Activated naive CD4-positive, alpha-beta T cell treated with anti-CD3 and anti-CD28 coated beads, Interleukin-2, amount 50 U/mL, for 16 hours (primary cell): Measurements from ENCODE around the gene NDUFV3.
"Not testable (repeated sequence)": the region's sequence is repeated elsewhere in the genome, so short reads cannot be mapped to it uniquely, and the experiment has no call there.

Experiments used
- DNase-seq: peaks from one replicate; pipeline ENCODE4 v3.0.0-alpha.2; 2020

The NDUFV3 gene

GRCh38 chr21:42903817-42904216 lies 10.7 kb downstream of the NDUFV3 start:
- no peak for DNase-seq

- DNase-seq, result no peak
Observed at GRCh38 chr21:42905195-42905594, 12.1 kb downstream of the NDUFV3 start.

GRCh38 chr21:42906233-42906632 lies 13.1 kb downstream of the NDUFV3 start:
- no peak for DNase-seq

- not testable (repeated sequence) for DNase-seq
Observed at GRCh38 chr21:42908484-42908883, 15.4 kb downstream of the NDUFV3 start.

- not testable (repeated sequence) for DNase-seq
Observed at GRCh38 chr21:42911920-42912319, 18.8 kb downstream of the NDUFV3 start.

- DNase-seq, result no peak
Observed at GRCh38 chr21:42913476-42913875, 20.4 kb downstream of the NDUFV3 start.

GRCh38 chr21:42918291-42918690 lies 25.2 kb downstream of the NDUFV3 start:
- DNase-seq, result no peak

GRCh38 chr21:42921927-42922326 lies 28.8 kb downstream of the NDUFV3 start:
- DNase-seq, result no peak

GRCh38 chr21:42922918-42923317 lies 29.8 kb downstream of the NDUFV3 start:
- DNase-seq, result no peak

- peak; percentile 71 for DNase-seq
Observed at GRCh38 chr21:42923553-42924432, 30.7 kb downstream of the NDUFV3 start.

- no peak for DNase-seq
Observed at GRCh38 chr21:42924433-42924751, 31.3 kb downstream of the NDUFV3 start.

- DNase-seq, result no peak
Observed at GRCh38 chr21:42925114-42925926, 32.2 kb downstream of the NDUFV3 start, which contains the start of gene ERVH48-1. Gene ERVH48-1 (minus strand): TSS chr21:42925630. CDS start chr21:42919006, 6,624 bp downstream.

- DNase-seq, result not testable (repeated sequence)
Observed at GRCh38 chr21:42927474-42928200, 34.5 kb downstream of the NDUFV3 start.

GRCh38 chr21:42929969-42930368 lies 36.9 kb downstream of the NDUFV3 start:
- no peak for DNase-seq

- DNase-seq, result no peak
Observed at GRCh38 chr21:42931560-42932235, 38.6 kb downstream of the NDUFV3 start.

- not testable (repeated sequence) for DNase-seq
Observed at GRCh38 chr21:42932378-42933136, 39.4 kb downstream of the NDUFV3 start.

- not testable (repeated sequence) for DNase-seq
Observed at GRCh38 chr21:42933137-42933970, 40.2 kb downstream of the NDUFV3 start.

- not testable (repeated sequence) for DNase-seq
Observed at GRCh38 chr21:42933973-42934372, 40.9 kb downstream of the NDUFV3 start.

GRCh38 chr21:42936360-42936759 lies 43.3 kb downstream of the NDUFV3 start:
- not testable (repeated sequence) for DNase-seq

- not testable (repeated sequence) for DNase-seq
Observed at GRCh38 chr21:42937034-42937940, 44.2 kb downstream of the NDUFV3 start.
